ENCODE results near the gene FGF11. TPM values are rescaled to one million over a fixed set of nuclear protein-coding genes. Genes with fewer than 3 reads are reported as not detected.

The FGF11 gene
- total RNA-seq, 1 donor, result 0.54 TPM

GRCh38 chr17:7407485-7408251 is 31.6 kb upstream of the FGF11 start, which contains the start of gene NLGN2:
NLGN2 (plus strand) TSS chr17:7407845; CDS start chr17:7408256, 411 bp downstream.
- no peak for DNase-seq (ENCODE audit: low read depth in 2 of 3, low spot score in 2 of 3)

DNA sequence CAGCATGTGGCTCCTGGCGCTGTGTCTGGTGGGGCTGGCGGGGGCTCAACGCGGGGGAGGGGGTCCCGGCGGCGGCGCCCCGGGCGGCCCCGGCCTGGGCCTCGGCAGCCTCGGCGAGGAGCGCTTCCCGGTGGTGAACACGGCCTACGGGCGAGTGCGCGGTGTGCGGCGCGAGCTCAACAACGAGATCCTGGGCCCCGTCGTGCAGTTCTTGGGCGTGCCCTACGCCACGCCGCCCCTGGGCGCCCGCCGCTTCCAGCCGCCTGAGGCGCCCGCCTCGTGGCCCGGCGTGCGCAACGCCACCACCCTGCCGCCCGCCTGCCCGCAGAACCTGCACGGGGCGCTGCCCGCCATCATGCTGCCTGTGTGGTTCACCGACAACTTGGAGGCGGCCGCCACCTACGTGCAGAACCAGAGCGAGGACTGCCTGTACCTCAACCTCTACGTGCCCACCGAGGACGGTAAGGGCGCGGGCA is 31.0 kb upstream of the FGF11 start:
- DNase-seq (ENCODE audit: low read depth in 2 of 3, low spot score in 2 of 3), result peak in 1 of 3 donors; percentile 6

DNA sequence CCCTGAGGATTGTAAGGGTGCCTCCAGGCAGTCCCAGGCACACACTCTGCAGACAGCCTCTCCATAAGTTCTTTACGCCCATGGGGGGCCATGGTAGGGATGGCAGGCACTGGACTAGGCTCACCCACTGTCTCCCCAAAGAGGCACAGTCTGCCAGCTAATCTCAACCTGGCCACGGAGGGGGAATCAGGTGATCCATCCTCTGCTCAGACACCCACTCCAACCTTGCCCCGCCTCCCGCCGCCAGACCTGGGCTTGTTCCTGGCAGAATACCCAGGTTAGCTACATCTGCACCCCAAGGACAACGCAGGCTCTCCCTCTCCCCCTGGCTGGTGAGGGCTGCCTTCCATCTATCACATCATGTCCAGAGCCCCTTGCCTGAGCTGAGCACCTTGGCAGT is 30.4 kb upstream of the FGF11 start:
- no peak for DNase-seq (ENCODE audit: low read depth in 2 of 3, low spot score in 2 of 3)

DNA sequence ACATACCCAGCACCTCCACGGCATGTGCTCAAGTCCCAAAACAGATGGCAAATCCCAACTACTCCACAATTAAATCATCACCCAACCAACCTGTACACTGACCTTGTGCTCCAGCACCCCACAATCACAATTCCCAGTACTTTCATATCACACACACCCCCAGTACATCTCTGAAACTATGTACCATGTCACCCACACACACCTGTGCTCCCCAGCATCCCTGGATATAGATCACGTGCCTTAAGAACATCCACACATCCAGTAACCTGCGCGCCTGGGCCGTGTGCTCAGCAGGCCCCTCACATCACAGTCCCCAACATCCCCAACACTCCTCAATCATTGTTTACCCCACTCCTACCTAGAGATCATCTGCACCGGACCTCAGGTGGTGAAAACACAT is 29.6 kb upstream of the FGF11 start:
- DNase-seq (ENCODE audit: low read depth in 2 of 3, low spot score in 2 of 3), result no peak

GRCh38 chr17:7410634-7411426 is 28.5 kb upstream of the FGF11 start:
- no peak for DNase-seq (ENCODE audit: low read depth in 2 of 3, low spot score in 2 of 3)

- no peak for DNase-seq (ENCODE audit: low read depth in 2 of 3, low spot score in 2 of 3)
Measured at GRCh38 chr17:7411427-7411750, 27.9 kb upstream of the FGF11 start.

DNA sequence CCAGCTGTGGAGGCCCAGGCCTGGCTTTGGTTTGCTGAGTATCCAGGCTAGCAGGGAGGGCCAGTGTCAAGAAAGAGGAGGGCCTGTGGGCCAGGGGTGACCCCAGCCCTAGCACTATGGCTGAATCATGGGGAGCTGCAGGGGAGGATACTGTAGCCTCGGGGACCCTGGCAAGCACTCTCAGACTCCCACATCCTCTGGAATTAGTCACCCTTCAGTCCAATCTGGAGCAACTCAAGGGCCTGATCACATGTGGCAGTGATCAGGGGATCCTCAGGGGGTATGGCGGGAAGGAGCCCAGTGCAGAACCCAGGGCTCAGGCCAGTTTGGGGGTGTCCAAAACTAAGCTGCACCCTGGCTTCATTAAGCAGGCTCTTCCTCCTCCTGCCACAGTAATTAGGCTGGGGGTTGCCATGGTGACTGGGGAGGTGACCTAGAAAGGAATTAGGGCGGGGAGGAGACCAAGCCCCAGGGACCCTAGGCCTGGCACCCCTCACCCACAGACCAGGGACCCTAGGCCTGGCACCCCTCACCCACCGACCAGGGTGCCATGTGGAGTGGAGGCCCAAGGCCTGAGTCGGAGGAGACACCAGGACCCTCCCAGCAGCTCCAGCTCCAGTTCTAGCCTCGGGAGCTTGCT is 25.8 kb upstream of the FGF11 start:
- DNase-seq (ENCODE audit: low read depth in 2 of 3, low spot score in 2 of 3), result no peak

DNA sequence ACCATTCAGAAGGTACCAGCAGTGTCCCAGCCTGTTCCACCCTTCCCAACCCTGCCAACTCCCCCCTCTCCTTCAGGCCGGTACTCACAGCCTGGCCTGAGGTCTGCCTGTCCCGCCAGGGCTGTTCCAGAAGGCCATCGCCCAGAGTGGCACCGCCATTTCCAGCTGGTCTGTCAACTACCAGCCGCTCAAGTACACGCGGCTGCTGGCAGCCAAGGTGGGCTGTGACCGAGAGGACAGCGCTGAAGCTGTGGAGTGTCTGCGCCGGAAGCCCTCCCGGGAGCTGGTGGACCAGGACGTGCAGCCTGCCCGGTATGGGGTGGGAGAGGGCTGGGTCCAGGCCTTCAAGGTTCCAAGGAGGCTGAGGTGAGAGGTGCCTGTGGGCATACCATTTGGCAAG is 24.5 kb upstream of the FGF11 start:
- DNase-seq (ENCODE audit: low read depth in 2 of 3, low spot score in 2 of 3), result no peak

DNA sequence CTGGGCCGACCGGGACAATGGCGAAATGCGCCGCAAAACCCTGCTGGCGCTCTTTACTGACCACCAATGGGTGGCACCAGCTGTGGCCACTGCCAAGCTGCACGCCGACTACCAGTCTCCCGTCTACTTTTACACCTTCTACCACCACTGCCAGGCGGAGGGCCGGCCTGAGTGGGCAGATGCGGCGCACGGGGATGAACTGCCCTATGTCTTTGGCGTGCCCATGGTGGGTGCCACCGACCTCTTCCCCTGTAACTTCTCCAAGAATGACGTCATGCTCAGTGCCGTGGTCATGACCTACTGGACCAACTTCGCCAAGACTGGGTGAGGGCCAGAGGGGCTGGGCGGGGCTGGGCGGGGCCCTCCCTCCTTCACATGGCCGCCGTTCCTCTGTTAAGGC is 23.5 kb upstream of the FGF11 start:
- no peak for DNase-seq (ENCODE audit: low read depth in 2 of 3, low spot score in 2 of 3)

DNA sequence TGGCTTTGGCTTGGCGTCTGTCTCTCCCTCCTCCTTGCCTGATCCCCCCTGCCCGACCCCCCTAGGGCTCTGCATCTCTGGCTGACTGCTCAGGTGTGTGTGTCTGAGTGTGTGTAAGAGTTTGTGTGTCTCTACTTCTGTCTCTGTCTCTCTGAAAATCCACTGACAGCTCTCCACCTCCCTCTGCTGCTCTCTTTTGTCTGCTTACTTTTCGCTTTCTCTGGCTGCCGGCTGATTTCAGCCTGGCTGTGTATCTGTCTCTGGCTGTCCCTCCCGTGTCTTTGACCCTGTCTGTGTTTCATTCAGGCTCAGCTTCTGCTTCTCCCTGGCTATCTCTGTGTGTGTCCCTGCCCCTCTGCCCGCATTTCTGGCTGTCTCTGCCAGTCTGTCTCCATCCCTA is 23.0 kb upstream of the FGF11 start:
- no peak for DNase-seq (ENCODE audit: low read depth in 2 of 3, low spot score in 2 of 3)

GRCh38 chr17:7417056-7417655 is 22.2 kb upstream of the FGF11 start:
- no peak for DNase-seq (ENCODE audit: low read depth in 2 of 3, low spot score in 2 of 3)

GRCh38 chr17:7418472-7419152 is 20.7 kb upstream of the FGF11 start:
- DNase-seq (ENCODE audit: low read depth in 2 of 3, low spot score in 2 of 3), result no peak

GRCh38 chr17:7419819-7420610 is 19.3 kb upstream of the FGF11 start, which contains the start of gene SPEM1:
SPEM1 (plus strand) TSS chr17:7420324; CDS start chr17:7420385, 61 bp downstream.
- no peak for DNase-seq (ENCODE audit: low read depth in 2 of 3, low spot score in 2 of 3)

DNA sequence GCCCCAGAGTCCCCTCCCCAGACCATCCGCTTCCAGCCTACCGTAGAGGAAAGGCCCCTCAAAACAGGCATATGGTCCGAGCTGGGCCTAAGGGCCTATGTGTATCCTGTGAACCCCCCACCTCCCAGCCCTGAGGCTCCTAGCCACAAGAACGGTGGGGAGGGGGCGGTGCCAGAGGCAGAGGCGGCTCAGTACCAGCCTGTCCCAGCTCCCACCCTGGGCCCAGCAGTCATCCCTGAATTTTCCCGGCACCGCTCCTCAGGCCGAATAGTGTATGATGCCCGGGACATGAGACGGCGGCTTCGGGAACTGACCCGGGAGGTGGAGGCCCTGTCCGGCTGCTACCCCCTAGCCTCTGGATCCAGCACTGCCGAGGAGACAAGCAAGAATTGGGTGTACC is 18.1 kb upstream of the FGF11 start:
- DNase-seq (ENCODE audit: low read depth in 2 of 3, low spot score in 2 of 3), result no peak

DNA sequence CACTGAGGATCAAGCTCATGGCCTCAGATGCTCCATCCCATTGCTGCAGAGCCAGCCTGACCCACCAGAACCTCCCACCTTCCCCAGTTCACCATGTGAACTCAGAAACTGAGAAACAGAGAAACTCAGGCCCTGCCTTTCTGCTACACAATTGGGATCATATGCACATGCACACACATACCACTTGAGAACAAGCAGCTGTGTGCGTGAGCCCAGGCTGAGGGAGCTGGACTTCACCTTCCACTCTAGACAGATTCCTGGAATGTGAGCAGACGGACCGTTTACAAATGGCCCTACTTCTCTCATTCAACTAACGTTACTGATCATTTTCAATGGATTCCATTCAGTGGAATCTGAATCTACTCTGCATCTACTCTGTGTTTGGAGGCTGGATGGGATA is 15.6 kb upstream of the FGF11 start:
- DNase-seq (ENCODE audit: low read depth in 2 of 3, low spot score in 2 of 3), result no peak

GRCh38 chr17:7425316-7425715 is 14.0 kb upstream of the FGF11 start, which contains the start of gene SPEM2:
SPEM2 (plus strand) TSS chr17:7425616; CDS start chr17:7425689, 73 bp downstream.
- DNase-seq (ENCODE audit: low read depth in 2 of 3, low spot score in 2 of 3), result no peak

GRCh38 chr17:7425756-7426155 is 13.6 kb upstream of the FGF11 start:
- DNase-seq (ENCODE audit: low read depth in 2 of 3, low spot score in 2 of 3), result no peak

DNA sequence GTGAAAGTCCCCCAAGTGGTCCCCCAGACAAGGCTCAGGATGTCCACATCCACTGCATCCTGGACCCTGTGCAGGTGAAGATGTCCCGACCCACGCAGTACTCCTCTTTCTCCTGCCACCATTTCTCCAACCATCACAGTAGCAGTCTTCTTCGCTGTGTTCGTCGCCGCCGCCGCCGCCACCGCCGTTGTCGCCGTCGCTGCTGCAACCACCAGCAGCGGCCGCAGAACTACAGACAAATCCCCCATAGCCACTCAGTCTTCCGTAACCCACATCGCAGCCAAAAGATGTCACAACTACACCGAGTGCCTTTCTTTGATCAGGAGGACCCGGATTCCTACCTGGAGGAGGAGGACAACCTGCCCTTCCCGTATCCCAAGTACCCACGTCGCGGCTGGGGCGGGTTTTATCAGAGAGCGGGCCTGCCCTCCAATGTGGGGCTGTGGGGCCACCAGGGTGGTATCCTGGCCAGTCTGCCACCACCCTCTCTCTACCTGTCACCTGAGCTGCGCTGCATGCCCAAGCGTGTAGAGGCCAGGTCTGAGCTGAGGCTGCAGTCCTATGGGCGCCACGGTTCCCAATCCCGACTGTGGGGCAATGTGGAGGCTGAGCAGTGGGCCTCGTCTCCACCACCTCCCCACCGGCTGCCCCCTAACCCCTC is 13.0 kb upstream of the FGF11 start:
- no peak for DNase-seq (ENCODE audit: low read depth in 2 of 3, low spot score in 2 of 3)

DNA sequence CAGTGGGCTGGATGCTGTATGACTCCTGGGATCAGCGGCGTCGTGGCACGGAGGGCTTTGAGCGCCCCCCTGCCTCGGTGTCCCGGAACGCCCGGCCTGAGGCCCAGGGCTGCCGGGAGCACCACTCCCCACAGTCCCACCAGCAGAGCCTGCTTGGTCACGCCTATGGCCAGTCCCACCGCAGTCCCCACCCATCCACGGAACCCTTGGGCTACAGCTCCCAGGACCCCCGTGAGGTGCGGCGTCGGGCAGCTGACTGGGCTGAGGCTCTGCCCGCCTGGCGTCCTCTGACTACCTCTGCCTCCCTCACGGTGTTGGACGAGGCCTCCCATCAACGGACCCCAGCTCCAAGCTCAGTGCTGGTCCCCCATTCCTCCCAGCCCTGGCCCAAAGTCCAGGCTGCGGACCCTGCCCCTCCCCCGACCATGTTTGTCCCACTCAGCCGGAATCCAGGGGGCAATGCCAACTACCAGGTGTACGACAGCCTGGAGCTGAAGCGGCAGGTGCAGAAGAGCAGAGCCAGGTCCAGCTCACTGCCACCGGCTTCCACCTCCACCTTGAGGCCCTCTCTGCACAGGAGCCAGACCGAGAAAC is 12.3 kb upstream of the FGF11 start:
- no peak for DNase-seq (ENCODE audit: low read depth in 2 of 3, low spot score in 2 of 3)

All from hematopoietic multipotent progenitor cell (in vitro differentiated cells).